GM18520 (cell line): ENCODE results near the gene WSCD1.

Experiments used
- ATAC-seq: cut with Tn5 transposase; IDR thresholded peaks from one replicate; pipeline ENCODE4 v1.9.1; 2021; ENCODE audit not compliant: unreplicated experiment

WSCD1 gene

GRCh38 chr17:6057562-6057961 is 12.6 kb upstream of the WSCD1 start:
- no peak for ATAC-seq

- ATAC-seq = no peak
Observed at GRCh38 chr17:6059406-6059805, 10.8 kb upstream of the WSCD1 start.

- ATAC-seq = no peak
Observed at GRCh38 chr17:6061290-6061689, 8.9 kb upstream of the WSCD1 start.

- no peak for ATAC-seq
Observed at GRCh38 chr17:6064868-6065267, 5.3 kb upstream of the WSCD1 start.

GRCh38 chr17:6065351-6065750 is 4.8 kb upstream of the WSCD1 start:
- ATAC-seq = no peak

GRCh38 chr17:6066183-6066948 is 3.8 kb upstream of the WSCD1 start:
- no peak for ATAC-seq

GRCh38 chr17:6067060-6067459 is 3.1 kb upstream of the WSCD1 start:
- no peak for ATAC-seq

- ATAC-seq = no peak
Observed at GRCh38 chr17:6070430-6070912, 292 bp downstream of the WSCD1 start.

GRCh38 chr17:6070913-6071511 is 833 bp downstream of the WSCD1 start:
- ATAC-seq = no peak

GRCh38 chr17:6071528-6072065 is 1.4 kb downstream of the WSCD1 start:
- ATAC-seq = no peak

GRCh38 chr17:6072157-6072556 is 2.0 kb downstream of the WSCD1 start:
- ATAC-seq = no peak

- no peak for ATAC-seq
Observed at GRCh38 chr17:6072611-6073010, 2.4 kb downstream of the WSCD1 start.

GRCh38 chr17:6073620-6074019 is 3.4 kb downstream of the WSCD1 start:
- ATAC-seq = no peak

GRCh38 chr17:6075050-6075449 is 4.9 kb downstream of the WSCD1 start:
- no peak for ATAC-seq

- no peak for ATAC-seq
Observed at GRCh38 chr17:6075845-6076244, 5.7 kb downstream of the WSCD1 start.

GRCh38 chr17:6077752-6078151 is 7.6 kb downstream of the WSCD1 start:
- no peak for ATAC-seq

- ATAC-seq = no peak
Observed at GRCh38 chr17:6078458-6078871, 8.3 kb downstream of the WSCD1 start.

- ATAC-seq = no peak
Observed at GRCh38 chr17:6079155-6079888, 9.1 kb downstream of the WSCD1 start.

- no peak for ATAC-seq
Observed at GRCh38 chr17:6079960-6080359, 9.8 kb downstream of the WSCD1 start.

GRCh38 chr17:6080711-6081430 is 10.7 kb downstream of the WSCD1 start:
- ATAC-seq = no peak

- no peak for ATAC-seq
Observed at GRCh38 chr17:6082335-6082734, 12.2 kb downstream of the WSCD1 start.
